Smooth muscle cell of trachea (primary cell): ENCODE results near the gene EXOC3. TPM values are rescaled to one million over a fixed set of nuclear protein-coding genes. Genes with fewer than 3 reads are reported as not detected.

Experiments used
- total RNA-seq: library from RNA; depleted of rRNA; stranded (reverse); fragments of >200 nt; gene quantifications from 2 replicates; pipeline ENCODE4 v1.2.1, GENCODE V29; 2014

The EXOC3 gene
- total RNA-seq, result 52.5 and 64.5 TPM in 2 replicates

GRCh38 chr5:442335-443238, at the start of gene EXOC3:
Gene EXOC3 (plus strand): TSS chr5:443176. CDS start chr5:446206, 3,030 bp downstream.

Other genes starting within 250 kb of the EXOC3 start
- 7.1 and 7.8 TPM in 2 replicates for gene CCDC127, start 225.0 kb upstream of the EXOC3 start, total RNA-seq
- 145 and 185 TPM in 2 replicates for gene SDHA, start 224.9 kb upstream of the EXOC3 start, total RNA-seq
- 105 and 122 TPM in 2 replicates for gene PDCD6, start 171.5 kb upstream of the EXOC3 start, total RNA-seq
- 55.7 and 86.8 TPM in 2 replicates for gene AHRR, start 121.5 kb upstream of the EXOC3 start, total RNA-seq
- gene SLC9A3, start 81.3 kb downstream of the EXOC3 start, total RNA-seq, result 0.87 and 1.3 TPM in 2 replicates
- gene CEP72, start 169.2 kb downstream of the EXOC3 start, total RNA-seq, result 3.6 and 4.5 TPM in 2 replicates